HUES64 (cell line): ENCODE results near the gene CTNNA2.

Experiments used
- H3K27ac ChIP-seq: 2 replicates; pipeline ENCODE4 v1.7.0; 2013; ENCODE audit warnings: low read depth, low read length, inconsistent platforms
- H3K27me3 ChIP-seq: 2 replicates; pipeline ENCODE4 v1.6.1; 2013; ENCODE audit warnings: mild to moderate bottlenecking, low read length; ENCODE audit not compliant: insufficient read depth
- H3K36me3 ChIP-seq: 2 replicates; pipeline ENCODE4 v1.6.1; 2013; ENCODE audit warnings: mild to moderate bottlenecking, low read length; ENCODE audit not compliant: insufficient read depth
- H3K4me1 ChIP-seq: 2 replicates; pipeline ENCODE4 v1.6.1; 2013; ENCODE audit warnings: mild to moderate bottlenecking, low read length, moderate library complexity; ENCODE audit not compliant: insufficient read depth
- H3K4me3 ChIP-seq: 2 replicates; pipeline ENCODE4 v1.5.1; 2013; ENCODE audit warnings: mild to moderate bottlenecking, low read length, moderate library complexity
- H3K9ac ChIP-seq: 2 replicates; pipeline ENCODE4 v1.6.1; 2013; ENCODE audit warnings: mild to moderate bottlenecking, low read depth, low read length
- H3K9me3 ChIP-seq: 2 replicates; pipeline ENCODE4 v1.6.1; 2013; ENCODE audit warnings: low read depth, low read length; ENCODE audit not compliant: insufficient read depth
- WGBS: fragments of 150-250, 120-280 bp; methylation state at CpG from one replicate; pipeline ENCODE4 v1.1.7; 2013; ENCODE audit warnings: missing lambda C conversion rate; 5-methylcytosine and 5-hydroxymethylcytosine counted together

Gene CTNNA2

GRCh38 chr2:79713131-79713785, 200.4 kb downstream of the CTNNA2 start:
- WGBS = 90% methylated on average over 4 of the region's 4 CpGs
- H3K27me3 ChIP-seq = no peaks in the 10 kb centered on the region
- no peaks in the 10 kb centered on the region for H3K9me3 ChIP-seq
- H3K27ac ChIP-seq = no peak overlapping the region
- H3K9ac ChIP-seq = no peak overlapping the region
- H3K36me3 ChIP-seq = no peaks in the 10 kb centered on the region
- H3K4me1 ChIP-seq = peaks cover 15% of the 10 kb centered on the region
- H3K4me3 ChIP-seq = no peak overlapping the region

GRCh38 chr2:79714283-79714682, 201.4 kb downstream of the CTNNA2 start:
- no peak overlapping the region for H3K4me3 ChIP-seq
- H3K27me3 ChIP-seq = no peaks in the 10 kb centered on the region
- no peak overlapping the region for H3K27ac ChIP-seq
- 94% methylated on average over 1 of the region's 1 CpG for WGBS
- H3K9me3 ChIP-seq = no peaks in the 10 kb centered on the region
- H3K4me1 ChIP-seq = peaks cover 14% of the 10 kb centered on the region; the same call in 1 of the 2 replicates
- H3K36me3 ChIP-seq = no peaks in the 10 kb centered on the region
- no peak overlapping the region for H3K9ac ChIP-seq

- Histone ChIP-seq H3K27ac (no peak overlapping the region), H3K4me3 (no peak overlapping the region), H3K9ac (no peak overlapping the region), H3K27me3 (no peaks in the 10 kb centered on the region), H3K9me3 (no peaks in the 10 kb centered on the region), H3K36me3 (no peaks in the 10 kb centered on the region), H3K4me1 (peaks cover 14% of the 10 kb centered on the region; the same call in 1 of the 2 replicates)
- WGBS = 94% methylated on average over 1 of the region's 1 CpG
Measured at GRCh38 chr2:79715338-79715737, 202.5 kb downstream of the CTNNA2 start.

- WGBS = 89% methylated on average over 4 of the region's 4 CpGs
- Histone ChIP-seq H3K9ac (no peak overlapping the region), H3K27ac (no peak overlapping the region), H3K4me1 (peaks cover 14% of the 10 kb centered on the region; the same call in 1 of the 2 replicates), H3K4me3 (no peak overlapping the region), H3K9me3 (no peaks in the 10 kb centered on the region), H3K27me3 (no peaks in the 10 kb centered on the region), H3K36me3 (no peaks in the 10 kb centered on the region)
Measured at GRCh38 chr2:79716266-79716665, 203.4 kb downstream of the CTNNA2 start.

GRCh38 chr2:79717364-79718007, 204.6 kb downstream of the CTNNA2 start:
- H3K9me3 ChIP-seq = no peaks in the 10 kb centered on the region

GRCh38 chr2:79721061-79721460, 208.2 kb downstream of the CTNNA2 start:
- Histone ChIP-seq H3K27ac (no peak overlapping the region), H3K36me3 (no peaks in the 10 kb centered on the region), H3K4me1 (peaks cover 14% of the 10 kb centered on the region), H3K27me3 (no peaks in the 10 kb centered on the region), H3K9ac (no peak overlapping the region), H3K9me3 (no peaks in the 10 kb centered on the region), H3K4me3 (no peak overlapping the region)
- 100% methylated on average over 1 of the region's 1 CpG for WGBS

More at GRCh38 chr2:79717364-79718007, 204.6 kb downstream of the CTNNA2 start:
- no peaks in the 10 kb centered on the region for H3K36me3 ChIP-seq
- H3K4me3 ChIP-seq = no peak overlapping the region
- H3K9ac ChIP-seq = no peak overlapping the region; the same call in 1 of the 2 replicates
- H3K27me3 ChIP-seq = no peaks in the 10 kb centered on the region
- peaks cover 14% of the 10 kb centered on the region; the same call in 1 of the 2 replicates for H3K4me1 ChIP-seq
- H3K27ac ChIP-seq = 0 out of 2 replicates have a peak overlapping the region, but pooled peaks have one; percentile 47
- WGBS = 85% methylated on average over 5 of the region's 5 CpGs

GRCh38 chr2:79721966-79722365, 209.1 kb downstream of the CTNNA2 start:
- H3K4me1 ChIP-seq = peaks cover 6% of the 10 kb centered on the region
- no peaks in the 10 kb centered on the region for H3K9me3 ChIP-seq
- no peak overlapping the region for H3K4me3 ChIP-seq
- 100% methylated on average over 2 of the region's 3 CpGs for WGBS
- H3K9ac ChIP-seq = no peak overlapping the region
- H3K27ac ChIP-seq = no peak overlapping the region
- no peaks in the 10 kb centered on the region for H3K36me3 ChIP-seq
- no peaks in the 10 kb centered on the region for H3K27me3 ChIP-seq

- Histone ChIP-seq H3K9me3 (no peaks in the 10 kb centered on the region), H3K4me3 (no peak overlapping the region), H3K27ac (no peak overlapping the region), H3K36me3 (no peaks in the 10 kb centered on the region), H3K27me3 (no peaks in the 10 kb centered on the region), H3K4me1 (no peaks in the 10 kb centered on the region; the same call in 1 of the 2 replicates), H3K9ac (no peak overlapping the region)
- 94% methylated on average over 2 of the region's 2 CpGs for WGBS
Measured at GRCh38 chr2:79723830-79724229, 211.0 kb downstream of the CTNNA2 start.

- no peaks in the 10 kb centered on the region; the same call in none of the 2 replicates for H3K4me1 ChIP-seq
- no peaks in the 10 kb centered on the region for H3K27me3 ChIP-seq
- H3K4me3 ChIP-seq = no peak overlapping the region
- H3K27ac ChIP-seq = no peak overlapping the region
- H3K36me3 ChIP-seq = no peaks in the 10 kb centered on the region
- no peaks in the 10 kb centered on the region for H3K9me3 ChIP-seq
- no peak overlapping the region for H3K9ac ChIP-seq
- WGBS = 100% methylated on average over 1 of the region's 1 CpG
Measured at GRCh38 chr2:79729532-79729931, 216.7 kb downstream of the CTNNA2 start.

- Histone ChIP-seq H3K4me3 (no peak overlapping the region), H3K9me3 (no peaks in the 10 kb centered on the region), H3K9ac (no peak overlapping the region), H3K27ac (no peak overlapping the region), H3K36me3 (no peaks in the 10 kb centered on the region), H3K27me3 (no peaks in the 10 kb centered on the region), H3K4me1 (no peaks in the 10 kb centered on the region; the same call in 1 of the 2 replicates)
- WGBS = 100% methylated on average over 1 of the region's 1 CpG
Measured at GRCh38 chr2:79734518-79734917, 221.7 kb downstream of the CTNNA2 start.

GRCh38 chr2:79740879-79741443, 228.1 kb downstream of the CTNNA2 start:
- WGBS = 92% methylated on average over 6 of the region's 6 CpGs
- Histone ChIP-seq H3K27ac (no peak overlapping the region), H3K9ac (no peak overlapping the region)

More at GRCh38 chr2:79740879-79741443, 228.1 kb downstream of the CTNNA2 start:
- H3K4me1 ChIP-seq = peaks cover 7% of the 10 kb centered on the region
- H3K9me3 ChIP-seq = no peaks in the 10 kb centered on the region
- H3K4me3 ChIP-seq = no peak overlapping the region
- no peaks in the 10 kb centered on the region for H3K36me3 ChIP-seq
- H3K27me3 ChIP-seq = no peaks in the 10 kb centered on the region
